Lung (tissue), 12 donors: ENCODE results near the gene NCOA3. TPM values are rescaled to one million over a fixed set of nuclear protein-coding genes. Genes with fewer than 3 reads are reported as not detected.
"Not testable (repeated sequence)": the region's sequence is repeated elsewhere in the genome, so short reads cannot be mapped to it uniquely, and the experiment has no call there.

Experiments used
- ATAC-seq: fragments of 200-7000 bp; cut with Tn5 transposase; one replicate; pipeline ENCODE4 v1.9.1; 2020; ENCODE audit warnings: moderate number of reproducible peaks; ENCODE audit not compliant: insufficient read depth, low FRiP score
- DNase-seq, 3 donors: peaks; one replicate each; pipeline ENCODE4 v3.0.0-alpha.2; 2013 to 2017
- H3K27ac ChIP-seq, 2 donors: one replicate each; pipeline ENCODE4 v1.5.1; 2013; ENCODE audit warnings: mild to moderate bottlenecking in 2 of 2, moderate library complexity in 2 of 2, control low read depth in 1 of 2, inconsistent platforms in 1 of 2, low read depth in 1 of 2, low read length in 1 of 2
- H3K27me3 ChIP-seq, 3 donors: one replicate each; pipeline ENCODE4 v1.5.1; 2013; ENCODE audit warnings: low read length in 2 of 3; ENCODE audit not compliant: control insufficient read depth in 3 of 3, insufficient read depth in 3 of 3
- H3K36me3 ChIP-seq, 4 donors: one replicate each; pipeline ENCODE4 v1.5.1; 2013; ENCODE audit warnings: low read length in 4 of 4, mild to moderate bottlenecking in 1 of 4, moderate library complexity in 1 of 4; ENCODE audit not compliant: control insufficient read depth in 4 of 4, insufficient read depth in 4 of 4
- H3K4me1 ChIP-seq, 5 donors: one replicate each; pipeline ENCODE4 v1.5.1; 2013; ENCODE audit warnings: low read length in 5 of 5, mild to moderate bottlenecking in 2 of 5, moderate library complexity in 1 of 5; ENCODE audit not compliant: control insufficient read depth in 5 of 5, insufficient read depth in 5 of 5
- H3K4me3 ChIP-seq: one replicate; pipeline ENCODE4 v1.5.1; 2013; ENCODE audit warnings: mild to moderate bottlenecking, control low read depth, moderate library complexity
- H3K9ac ChIP-seq, 2 donors: one replicate each; pipeline ENCODE4 v1.5.1; 2013; ENCODE audit warnings: low read length in 2 of 2, control low read depth in 1 of 2; ENCODE audit not compliant: insufficient read depth in 1 of 2
- H3K9me3 ChIP-seq, 4 donors: one replicate each; pipeline ENCODE4 v1.5.1; 2013; ENCODE audit warnings: low read length in 3 of 4, mild to moderate bottlenecking in 1 of 4, moderate library complexity in 1 of 4; ENCODE audit not compliant: control insufficient read depth in 4 of 4, insufficient read depth in 3 of 4
- WGBS, 2 donors: extraction: QIAGEN DNeasy Blood & Tissue Kit; methylation state at CpG; one replicate each; pipeline ENCODE4 v1.1.7; 2013; 5-methylcytosine and 5-hydroxymethylcytosine counted together
- polyA plus RNA-seq, 2 donors: library from polyadenylated mRNA; stranded (reverse); fragments of 200-250 nt; gene quantifications; one replicate each; pipeline ENCODE4 v1.2.1, GENCODE V29; 2013
- total RNA-seq, 2 donors: library from RNA; depleted of rRNA in 1 of 2; stranded (reverse); fragments of >200 nt in 1 of 2; gene quantifications; one replicate each; pipeline ENCODE4 v1.2.1, GENCODE V29; 2014 to 2021
- TF ChIP-seq, protein P1 (sequence below): IDR thresholded peaks from 2 replicates; pipeline ENCODE4 v1.5.1; 2012; ENCODE audit warnings: mild to moderate bottlenecking; ENCODE audit errors: control extremely low read depth, extremely low read depth
- donor health status: control.
- donor health status: control.
- donor health status: Bipolar disorder and iron deficiency.
- donor health status: healthy.
- donor health status: DM: yes; HTN: yes; CAD: no.

Gene NCOA3
- total and polyA plus RNA-seq, 4 donors = 5.5 to 69.4 (median 22.6) TPM

- Histone ChIP-seq H3K4me3 (no peak overlapping the region), H3K9me3 (no peaks in the 10 kb centered on the region), H3K4me1 (peaks cover 0 to 19% (median 6%) of the 10 kb centered on the region in 5 donors), H3K27ac (peak overlapping the region; percentile 76 to 90), H3K9ac (peak overlapping the region in 1 of 2 donors; percentile 8), H3K36me3 (no peaks in the 10 kb centered on the region), H3K27me3 (no peaks in the 10 kb centered on the region)
- WGBS, 2 donors = 6 to 17% methylated on average over 3 of the region's 3 CpGs
- ATAC-seq = peak; percentile 64
- peak; percentile 93 to 97 (median 95) for DNase-seq
- TF ChIP-seq, protein P1, sequence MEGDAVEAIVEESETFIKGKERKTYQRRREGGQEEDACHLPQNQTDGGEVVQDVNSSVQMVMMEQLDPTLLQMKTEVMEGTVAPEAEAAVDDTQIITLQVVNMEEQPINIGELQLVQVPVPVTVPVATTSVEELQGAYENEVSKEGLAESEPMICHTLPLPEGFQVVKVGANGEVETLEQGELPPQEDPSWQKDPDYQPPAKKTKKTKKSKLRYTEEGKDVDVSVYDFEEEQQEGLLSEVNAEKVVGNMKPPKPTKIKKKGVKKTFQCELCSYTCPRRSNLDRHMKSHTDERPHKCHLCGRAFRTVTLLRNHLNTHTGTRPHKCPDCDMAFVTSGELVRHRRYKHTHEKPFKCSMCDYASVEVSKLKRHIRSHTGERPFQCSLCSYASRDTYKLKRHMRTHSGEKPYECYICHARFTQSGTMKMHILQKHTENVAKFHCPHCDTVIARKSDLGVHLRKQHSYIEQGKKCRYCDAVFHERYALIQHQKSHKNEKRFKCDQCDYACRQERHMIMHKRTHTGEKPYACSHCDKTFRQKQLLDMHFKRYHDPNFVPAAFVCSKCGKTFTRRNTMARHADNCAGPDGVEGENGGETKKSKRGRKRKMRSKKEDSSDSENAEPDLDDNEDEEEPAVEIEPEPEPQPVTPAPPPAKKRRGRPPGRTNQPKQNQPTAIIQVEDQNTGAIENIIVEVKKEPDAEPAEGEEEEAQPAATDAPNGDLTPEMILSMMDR = no peak
These were observed 8.3 kb upstream of the NCOA3 start for GRCh38 chr20:47493175-47493962.

DNA sequence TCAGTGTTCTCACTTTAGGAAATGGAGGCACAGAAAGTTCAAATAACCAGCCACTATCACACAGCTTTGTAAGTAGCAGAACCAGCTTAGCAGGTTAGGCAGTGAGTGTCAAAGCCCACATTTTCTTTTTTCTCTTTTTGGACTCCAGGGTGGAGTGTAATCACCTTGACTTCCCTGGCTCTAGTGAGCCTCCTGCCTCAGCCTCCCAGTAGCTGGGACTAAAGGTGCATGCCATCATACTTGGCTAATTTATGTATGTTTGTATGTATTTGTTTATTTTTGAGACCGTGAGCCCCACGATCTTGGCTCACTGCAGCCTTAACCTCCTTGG, 7.8 kb upstream of the NCOA3 start:
- ATAC-seq (no peak), DNase-seq (peak in 2 of 3 donors; percentile 14 to 63)
- 31 to 79% methylated on average over 2 of the region's 2 CpGs for WGBS, 2 donors
- no peaks in the 10 kb centered on the region for H3K9me3 ChIP-seq
- no peaks in the 10 kb centered on the region for H3K27me3 ChIP-seq
- peaks cover 0 to 19% (median 6%) of the 10 kb centered on the region in 5 donors for H3K4me1 ChIP-seq
- H3K36me3 ChIP-seq = no peaks in the 10 kb centered on the region
- peak overlapping the region; percentile 59 to 90 for H3K27ac ChIP-seq
- no peak overlapping the region for H3K4me3 ChIP-seq
- no peak overlapping the region for H3K9ac ChIP-seq
- TF ChIP-seq, protein P1 = no peak

DNA sequence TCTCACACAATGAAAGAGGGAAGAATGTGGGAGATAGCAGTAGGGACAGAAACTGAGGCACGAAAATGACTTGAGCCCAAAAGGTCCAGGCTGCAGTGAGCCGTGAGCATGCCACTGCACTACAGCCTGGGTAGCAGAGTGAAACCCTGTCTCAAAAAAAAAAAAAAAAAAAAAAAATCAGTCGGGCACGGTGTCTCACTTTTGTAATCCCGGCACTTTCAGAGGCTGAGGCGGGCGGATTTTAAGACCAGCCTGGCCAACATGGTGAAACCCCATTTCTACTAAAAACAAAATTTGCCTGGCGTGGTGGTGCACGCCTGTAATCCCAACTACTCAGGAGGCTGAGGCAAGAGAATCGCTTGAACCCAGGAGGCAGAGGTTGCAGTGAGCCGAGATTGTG, 7.1 kb upstream of the NCOA3 start:
- not testable (repeated sequence) for DNase-seq, H3K9me3 ChIP-seq, ATAC-seq, H3K4me3 ChIP-seq, H3K9ac ChIP-seq, H3K36me3 ChIP-seq, H3K27me3 ChIP-seq
- peak overlapping the region in 1 of 2 donors; percentile 90 for H3K27ac ChIP-seq
- H3K4me1 ChIP-seq = peaks cover 0 to 19% (median 4%) of the 10 kb centered on the region in 5 donors
- 88 to 99% methylated on average over 11 of the region's 11 CpGs for WGBS, 2 donors

- Histone ChIP-seq H3K9ac (no peak overlapping the region), H3K4me3 (no peak overlapping the region), H3K9me3 (no peaks in the 10 kb centered on the region), H3K36me3 (no peaks in the 10 kb centered on the region), H3K27ac (no peak overlapping the region), H3K4me1 (peaks cover 0 to 26% (median 4%) of the 10 kb centered on the region in 5 donors), H3K27me3 (no peaks in the 10 kb centered on the region)
- 92 to 97% methylated on average over 1 of the region's 1 CpG for WGBS, 2 donors
- DNase-seq = no peak
- ATAC-seq = no peak
- TF ChIP-seq, protein P1 = no peak
These were observed 5.6 kb upstream of the NCOA3 start for GRCh38 chr20:47496118-47496517.
